Adrenal gland (tissue), 12 donors: ENCODE measurements around the gene LIN7B. TPM values are rescaled to one million over a fixed set of nuclear protein-coding genes. Genes with fewer than 3 reads are reported as not detected.

Source experiments
- DNase-seq, 7 donors: peaks; one replicate each; pipeline ENCODE4 v3.0.0-alpha.2; 2019 to 2020
- H3K27ac ChIP-seq, 5 donors: fragments of 200-600 bp; sonication (generic) in 4 of 5; 1 replicate in 3 of 5; 2 replicates in 2 of 5; pipeline versions ENCODE4 v1.5.1 to v1.8.0; 2016 to 2020; ENCODE audit warnings: mild to moderate bottlenecking in 1 of 5
- H3K27me3 ChIP-seq: fragments of 200-600 bp; 2 replicates; pipeline ENCODE4 v1.8.0; 2021
- H3K36me3 ChIP-seq, 2 donors: fragments of 200-600 bp; replicated peaks in 1 of 2; 1 replicate in 1 of 2; 2 replicates in 1 of 2; pipeline versions ENCODE4 v1.5.1 to v1.8.0; 2018 to 2022
- H3K4me1 ChIP-seq, 2 donors: fragments of 200-600 bp; replicated peaks in 1 of 2; 1 replicate in 1 of 2; 2 replicates in 1 of 2; pipeline versions ENCODE4 v1.5.1 to v1.8.0; 2018 to 2021
- H3K4me3 ChIP-seq, 4 donors: fragments of 200-600 bp; sonication (generic) in 3 of 4; one replicate each; pipeline ENCODE4 v1.5.1; 2016 to 2018
- H3K9me3 ChIP-seq, 3 donors: fragments of 200-600 bp; sonication (generic) in 1 of 3; replicated peaks in 1 of 3; 1 replicate in 2 of 3; 2 replicates in 1 of 3; pipeline versions ENCODE4 v1.5.1 to v1.8.0; 2016 to 2021
- CTCF ChIP-seq, 6 experiments: fragments of 450-650 bp in 4 of 6; fragments of 200-600 bp in 2 of 6; sonication (generic) in 1 of 6; IDR thresholded peaks; 1 replicate in 5 of 6; 2 replicates in 1 of 6; pipeline versions ENCODE4 v1.5.1 to v1.8.0; 2016 to 2021; ENCODE audit warnings: antibody characterized with exemption in 6 of 6, mild to moderate bottlenecking in 2 of 6, moderate library complexity in 1 of 6
- POLR2A ChIP-seq, 2 donors: fragments of 450-650 bp; IDR thresholded peaks; one replicate each; pipeline ENCODE4 v1.6.1; 2017; ENCODE audit warnings: antibody characterized with exemption in 2 of 2, mild to moderate bottlenecking in 2 of 2, moderate library complexity in 1 of 2
- WGBS, 4 donors: extraction: QIAGEN DNeasy Blood & Tissue Kit in 2 of 4; methylation state at CpG; one replicate each; pipeline versions ENCODE4 v1.1.5 to v1.1.7; 2013 to 2017; 5-methylcytosine and 5-hydroxymethylcytosine counted together
- intact Hi-C, 2 donors: fragments of 100-400 bp; cut with DNase I; formaldehyde crosslinking; loops; one replicate each; pipeline versions ENCODE4 v1.14.1 to v1.15.0; 2022 to 2023
- polyA plus RNA-seq, 3 donors: library from polyadenylated mRNA; stranded (reverse); fragments of 200-250 nt in 2 of 3; fragments of 350-450 nt in 1 of 3; fragmentation: Illumina TruSeq in 1 of 3; extraction: RNeasy Lipid Tissue Mini Kit (QIAGEN cat#74804) in 1 of 3; gene quantifications; one replicate each; pipeline ENCODE4 v1.2.3, GENCODE V29; 2013 to 2014
- total RNA-seq, 9 donors: library from RNA; depleted of rRNA in 4 of 9; stranded (reverse); fragments of >200 nt in 4 of 9; fragments of 120-200 nt in 1 of 9; fragmentation: NEBNext Ultra II Directional in 1 of 9; extraction: Animal tissue kit (Norgen Biotek cat#: 25700) in 1 of 9; gene quantifications; one replicate each; pipeline versions ENCODE4 v1.1.0 to v1.2.4, GENCODE V29; 2013 to 2023
- donor health status: healthy with polysubstance abuse.
- donor health status: Bipolar disorder and iron deficiency.
- donor health status: DM: yes; HTN: yes; CAD: no.
- donor health status: DM: no; HTN: no; CAD: no.
- donor health status: DM: no; HTN: no; CAD: no.
- donor health status: DM: yes; HTN: yes; CAD: no.

LIN7B gene
- total and polyA plus RNA-seq, 12 donors, result 4.4 to 35.2 (median 11.1) TPM

GRCh38 chr19:49107625-49108459, 6.3 kb upstream of the LIN7B start:
- no peaks in the 10 kb centered on the region for H3K9me3 ChIP-seq
- 94% methylated on average over 89 to 93 of the region's 93 CpGs for WGBS, 4 donors
- no peaks in the 10 kb centered on the region for H3K27me3 ChIP-seq
- no peak overlapping the region for H3K27ac ChIP-seq
- H3K4me3 ChIP-seq, result no peak overlapping the region
- H3K4me1 ChIP-seq, result peaks cover 0 to 16% of the 10 kb centered on the region in 2 donors
- intact Hi-C loops, result no loop called here
- H3K36me3 ChIP-seq, result peaks cover 0 to 58% of the 10 kb centered on the region in 2 donors
- TF ChIP-seq POLR2A (IDR thresholded peaks at IDR 0.05), result no peak
- TF ChIP-seq CTCF (IDR thresholded peaks at IDR 0.05), result no peak
- no peak for DNase-seq

- Histone ChIP-seq H3K36me3 (peaks cover 0 to 51% of the 10 kb centered on the region in 2 donors), H3K27ac (no peak overlapping the region), H3K4me3 (no peak overlapping the region), H3K4me1 (peaks cover 5 to 25% of the 10 kb centered on the region in 2 donors), H3K9me3 (no peaks in the 10 kb centered on the region), H3K27me3 (no peaks in the 10 kb centered on the region)
- WGBS, 4 donors, result 81 to 87% (median 86%) methylated on average over 5 of the region's 5 CpGs
- intact Hi-C loops, result no loop called here
- TF ChIP-seq POLR2A (IDR thresholded peaks at IDR 0.05) (no peak), CTCF (IDR thresholded peaks at IDR 0.05) (no peak)
- no peak for DNase-seq
These were observed 5.1 kb upstream of the LIN7B start for GRCh38 chr19:49109051-49109450.

- Histone ChIP-seq H3K36me3 (peaks cover 0 to 45% of the 10 kb centered on the region in 2 donors), H3K4me3 (no peak overlapping the region), H3K27me3 (no peaks in the 10 kb centered on the region), H3K27ac (peak overlapping the region in 2 of 5 donors; percentile 18 to 80), H3K4me1 (peaks cover 5 to 25% of the 10 kb centered on the region in 2 donors), H3K9me3 (no peaks in the 10 kb centered on the region)
- no peak for TF ChIP-seq CTCF (IDR thresholded peaks at IDR 0.05)
- TF ChIP-seq POLR2A (IDR thresholded peaks at IDR 0.05), result no peak
- intact Hi-C loops, result no loop called here
- WGBS, 4 donors, result 79 to 88% (median 83%) methylated on average over 6 to 8 of the region's 8 CpGs
- DNase-seq, result no peak
These were observed 4.5 kb upstream of the LIN7B start for GRCh38 chr19:49109569-49110233.

- no peak overlapping the region for H3K4me3 ChIP-seq
- H3K27ac ChIP-seq, result peak overlapping the region in 2 of 5 donors; percentile 18 to 80
- peaks cover 5 to 25% of the 10 kb centered on the region in 2 donors for H3K4me1 ChIP-seq
- no peaks in the 10 kb centered on the region for H3K9me3 ChIP-seq
- TF ChIP-seq POLR2A (IDR thresholded peaks at IDR 0.05) (no peak), CTCF (IDR thresholded peaks at IDR 0.05) (no peak)
- peaks cover 0 to 36% of the 10 kb centered on the region in 2 donors for H3K36me3 ChIP-seq
- no peaks in the 10 kb centered on the region for H3K27me3 ChIP-seq
- no peak for DNase-seq
- 20 to 28% (median 24%) methylated on average over 3 of the region's 3 CpGs for WGBS, 4 donors
- intact Hi-C loops, result no loop called here
These were observed 3.6 kb upstream of the LIN7B start for GRCh38 chr19:49110567-49110966.
